Tibial artery (tissue), 4 donors: ENCODE results near the gene ZMIZ1.

Experiments used
- DNase-seq, 2 donors: peaks; one replicate each; pipeline ENCODE4 v3.0.0-alpha.2; 2019
- H3K27ac ChIP-seq, 2 donors: fragments of 200-600 bp; sonication (generic) in 1 of 2; 1 replicate in 1 of 2; 2 replicates in 1 of 2; pipeline ENCODE4 v1.5.1; 2018 to 2019; ENCODE audit warnings: mild to moderate bottlenecking in 1 of 2
- H3K27me3 ChIP-seq, 2 donors: fragments of 200-600 bp; sonication (generic) in 1 of 2; one replicate each; pipeline versions ENCODE4 v1.5.1 to v1.6.0; 2016 to 2019
- H3K36me3 ChIP-seq, 3 donors: fragments of 200-600 bp; sonication (generic) in 2 of 3; one replicate each; pipeline ENCODE4 v1.5.1; 2016 to 2019; ENCODE audit warnings: mild to moderate bottlenecking in 2 of 3
- H3K4me1 ChIP-seq, 4 donors: fragments of 200-600 bp; sonication (generic) in 2 of 4; 1 replicate in 3 of 4; 2 replicates in 1 of 4; pipeline ENCODE4 v1.5.1; 2016 to 2019
- H3K4me3 ChIP-seq, 2 donors: fragments of 200-600 bp; sonication (generic) in 1 of 2; 1 replicate in 1 of 2; 2 replicates in 1 of 2; pipeline ENCODE4 v1.5.1; 2018 to 2019; ENCODE audit warnings: mild to moderate bottlenecking in 2 of 2
- H3K9me3 ChIP-seq, 3 donors: fragments of 200-600 bp; sonication (generic) in 1 of 3; one replicate each; pipeline ENCODE4 v1.5.1; 2016 to 2019
- CTCF ChIP-seq, 2 experiments: fragments of 200-600 bp in 1 of 2; fragments of 450-650 bp in 1 of 2; IDR thresholded peaks; one replicate each; pipeline ENCODE4 v1.5.1; 2017 to 2019; ENCODE audit warnings: antibody characterized with exemption in 2 of 2, mild to moderate bottlenecking in 1 of 2, moderate library complexity in 1 of 2
- intact Hi-C: fragments of 100-400 bp; cut with DNase I; formaldehyde crosslinking; loops from one replicate; pipeline ENCODE4 v1.15.0; 2023; ENCODE audit warnings: low total_unique reads

Gene ZMIZ1

GRCh38 chr10:79353726-79354125 is 285.0 kb downstream of the ZMIZ1 start:
- Histone ChIP-seq H3K27me3 (no peaks in the 10 kb centered on the region), H3K9me3 (no peaks in the 10 kb centered on the region), H3K27ac (no peak overlapping the region), H3K4me1 (peaks cover 0 to 5% (median 2%) of the 10 kb centered on the region in 4 donors), H3K4me3 (no peak overlapping the region), H3K36me3 (peaks cover 27 to 76% (median 67%) of the 10 kb centered on the region in 3 donors)
- intact Hi-C loops = no loop called here
- peak in 1 of 2 donors; percentile 64 for DNase-seq
- no peak for TF ChIP-seq CTCF (IDR thresholded peaks at IDR 0.05)

- no peak overlapping the region for H3K27ac ChIP-seq
- no peak overlapping the region for H3K4me3 ChIP-seq
- no peak for TF ChIP-seq CTCF (IDR thresholded peaks at IDR 0.05)
- no peaks in the 10 kb centered on the region for H3K9me3 ChIP-seq
- intact Hi-C loops = no loop called here
- H3K4me1 ChIP-seq = peaks cover 0 to 2% (median under 1%) of the 10 kb centered on the region in 4 donors
- no peak for DNase-seq
- peaks cover 27 to 76% (median 67%) of the 10 kb centered on the region in 3 donors for H3K36me3 ChIP-seq
- no peaks in the 10 kb centered on the region for H3K27me3 ChIP-seq
Measured at GRCh38 chr10:79354141-79354540, 285.4 kb downstream of the ZMIZ1 start.

- H3K4me3 ChIP-seq = no peak overlapping the region
Measured at GRCh38 chr10:79354615-79355014, 285.8 kb downstream of the ZMIZ1 start.

GRCh38 chr10:79355420-79356017 is 286.8 kb downstream of the ZMIZ1 start:
- no peaks in the 10 kb centered on the region for H3K9me3 ChIP-seq
- intact Hi-C loops = no loop called here
- no peak overlapping the region for H3K27ac ChIP-seq
- no peak for TF ChIP-seq CTCF (IDR thresholded peaks at IDR 0.05)
- H3K27me3 ChIP-seq = no peaks in the 10 kb centered on the region
- DNase-seq = no peak
- no peak overlapping the region for H3K4me3 ChIP-seq
- H3K36me3 ChIP-seq = peaks cover 27 to 64% (median 53%) of the 10 kb centered on the region in 3 donors
- no peaks in the 10 kb centered on the region for H3K4me1 ChIP-seq

More at GRCh38 chr10:79354615-79355014, 285.8 kb downstream of the ZMIZ1 start:
- Histone ChIP-seq H3K9me3 (no peaks in the 10 kb centered on the region), H3K27me3 (no peaks in the 10 kb centered on the region), H3K27ac (no peak overlapping the region), H3K36me3 (peaks cover 27 to 73% (median 62%) of the 10 kb centered on the region in 3 donors), H3K4me1 (no peaks in the 10 kb centered on the region)
- intact Hi-C loops = no loop called here
- TF ChIP-seq CTCF (IDR thresholded peaks at IDR 0.05) = no peak
- DNase-seq = no peak

- intact Hi-C loops = no loop called here
- H3K9me3 ChIP-seq = no peaks in the 10 kb centered on the region
- no peak overlapping the region for H3K4me3 ChIP-seq
- no peak for DNase-seq
- H3K27me3 ChIP-seq = no peaks in the 10 kb centered on the region
- peaks cover 27 to 58% (median 47%) of the 10 kb centered on the region in 3 donors for H3K36me3 ChIP-seq
- H3K4me1 ChIP-seq = no peaks in the 10 kb centered on the region
- no peak overlapping the region for H3K27ac ChIP-seq
- no peak for TF ChIP-seq CTCF (IDR thresholded peaks at IDR 0.05)
Measured at GRCh38 chr10:79356104-79356503, 287.3 kb downstream of the ZMIZ1 start.
